ENCODE results near the gene NAA80. TPM values are rescaled to one million over a fixed set of nuclear protein-coding genes. Genes with fewer than 3 reads are reported as not detected.

Gene NAA80
- total RNA-seq, 4 donors from 2014 or later, result 4.7 to 33.5 (median 24.0) TPM

DNA sequence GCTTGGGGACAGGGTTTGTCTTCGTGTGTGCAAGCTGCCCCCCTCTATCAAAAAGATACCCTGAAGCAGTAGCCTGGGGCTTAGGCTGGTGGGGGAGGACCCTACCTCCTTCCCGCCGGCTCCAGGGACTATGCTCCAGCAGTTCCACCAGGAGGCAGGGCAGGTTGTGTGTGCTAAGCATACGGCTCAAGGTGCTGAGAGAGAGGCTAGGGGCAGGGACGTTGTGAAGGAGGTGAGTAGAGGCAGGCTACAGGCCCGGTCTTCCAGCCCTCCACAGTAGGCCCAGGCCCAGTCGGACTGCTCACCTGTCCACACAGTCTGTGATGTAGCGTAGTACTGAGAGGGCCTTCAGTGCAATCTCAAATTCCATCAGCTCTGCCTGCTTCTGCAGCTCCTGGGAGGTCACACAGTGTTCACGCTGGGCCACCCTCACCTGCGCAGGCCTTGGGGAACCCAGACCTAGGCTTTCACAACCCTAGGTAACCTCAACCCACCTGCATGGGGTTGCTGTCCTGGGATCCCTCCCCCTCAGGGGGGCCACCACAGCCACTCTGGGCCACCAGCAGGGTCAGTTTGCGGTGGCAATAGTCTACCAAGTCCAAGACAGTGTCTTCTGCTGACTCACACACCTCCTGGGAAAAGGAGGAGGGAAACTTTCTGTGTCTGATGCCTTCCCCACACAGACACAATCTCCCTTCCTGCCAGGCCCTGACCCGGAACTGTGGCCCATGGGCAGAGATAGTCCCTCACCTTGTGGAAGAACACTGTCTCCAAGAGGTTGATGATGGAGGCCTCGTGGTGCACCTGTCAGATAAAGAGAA is 43.8 kb upstream of the NAA80 start:
- Histone ChIP-seq H3K9me3 (no peaks in the 10 kb centered on the region), H3K4me1 (peaks cover 0 to 19% of the 10 kb centered on the region in 2 donors), H3K27ac (no peak overlapping the region), H3K27me3 (no peaks in the 10 kb centered on the region), H3K36me3 (no peaks in the 10 kb centered on the region), H3K4me3 (no peak overlapping the region)
- TF ChIP-seq, protein P1, sequence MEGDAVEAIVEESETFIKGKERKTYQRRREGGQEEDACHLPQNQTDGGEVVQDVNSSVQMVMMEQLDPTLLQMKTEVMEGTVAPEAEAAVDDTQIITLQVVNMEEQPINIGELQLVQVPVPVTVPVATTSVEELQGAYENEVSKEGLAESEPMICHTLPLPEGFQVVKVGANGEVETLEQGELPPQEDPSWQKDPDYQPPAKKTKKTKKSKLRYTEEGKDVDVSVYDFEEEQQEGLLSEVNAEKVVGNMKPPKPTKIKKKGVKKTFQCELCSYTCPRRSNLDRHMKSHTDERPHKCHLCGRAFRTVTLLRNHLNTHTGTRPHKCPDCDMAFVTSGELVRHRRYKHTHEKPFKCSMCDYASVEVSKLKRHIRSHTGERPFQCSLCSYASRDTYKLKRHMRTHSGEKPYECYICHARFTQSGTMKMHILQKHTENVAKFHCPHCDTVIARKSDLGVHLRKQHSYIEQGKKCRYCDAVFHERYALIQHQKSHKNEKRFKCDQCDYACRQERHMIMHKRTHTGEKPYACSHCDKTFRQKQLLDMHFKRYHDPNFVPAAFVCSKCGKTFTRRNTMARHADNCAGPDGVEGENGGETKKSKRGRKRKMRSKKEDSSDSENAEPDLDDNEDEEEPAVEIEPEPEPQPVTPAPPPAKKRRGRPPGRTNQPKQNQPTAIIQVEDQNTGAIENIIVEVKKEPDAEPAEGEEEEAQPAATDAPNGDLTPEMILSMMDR (IDR thresholded peaks at IDR 0.05), result no peak
- no peak for TF ChIP-seq POLR2A (IDR thresholded peaks at IDR 0.05)
- intact Hi-C loops (cut with DNase I; ENCODE audit: low total_unique reads), result no loop called here
- DNase-seq, result no peak

DNA sequence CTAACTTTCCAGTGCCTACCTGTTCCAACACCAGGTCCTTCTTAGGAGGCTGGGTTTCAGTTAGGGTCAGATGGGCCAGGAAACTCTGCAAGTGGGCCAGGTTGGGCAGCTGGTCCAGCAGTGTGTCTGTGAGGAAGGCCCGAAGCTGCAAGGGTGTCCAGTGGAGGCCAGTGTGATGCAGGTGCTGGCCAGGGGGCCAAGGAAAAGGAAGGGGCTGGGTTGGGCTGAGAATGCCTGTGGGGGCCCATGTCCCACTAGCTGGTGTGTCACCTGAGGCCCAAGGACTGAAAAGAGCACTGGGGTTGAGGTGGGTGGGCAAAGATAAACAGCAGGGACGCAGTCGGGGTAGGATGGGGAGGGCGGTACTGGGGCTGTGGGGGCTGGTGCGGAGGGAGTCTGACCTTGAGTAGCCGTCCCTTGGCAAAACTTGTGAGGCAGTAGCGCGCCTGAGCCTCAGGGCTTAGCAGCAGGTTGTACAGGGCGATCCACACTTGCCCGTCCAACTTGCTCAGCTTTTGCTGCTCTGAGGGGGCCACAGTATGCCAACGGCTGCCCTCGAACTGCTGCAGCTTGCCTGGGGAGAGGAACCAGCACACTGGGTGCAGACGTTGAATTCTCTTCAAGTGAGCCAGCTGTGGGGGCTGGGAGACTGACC is 42.9 kb upstream of the NAA80 start:
- Histone ChIP-seq H3K4me1 (peaks cover 0 to 19% of the 10 kb centered on the region in 2 donors), H3K27ac (no peak overlapping the region), H3K27me3 (no peaks in the 10 kb centered on the region), H3K9me3 (no peaks in the 10 kb centered on the region), H3K36me3 (no peaks in the 10 kb centered on the region), H3K4me3 (no peak overlapping the region)
- intact Hi-C loops (cut with DNase I; ENCODE audit: low total_unique reads), result no loop called here
- no peak for TF ChIP-seq POLR2A (IDR thresholded peaks at IDR 0.05)
- TF ChIP-seq, protein P1 (IDR thresholded peaks at IDR 0.05), result no peak
- no peak for DNase-seq

DNA sequence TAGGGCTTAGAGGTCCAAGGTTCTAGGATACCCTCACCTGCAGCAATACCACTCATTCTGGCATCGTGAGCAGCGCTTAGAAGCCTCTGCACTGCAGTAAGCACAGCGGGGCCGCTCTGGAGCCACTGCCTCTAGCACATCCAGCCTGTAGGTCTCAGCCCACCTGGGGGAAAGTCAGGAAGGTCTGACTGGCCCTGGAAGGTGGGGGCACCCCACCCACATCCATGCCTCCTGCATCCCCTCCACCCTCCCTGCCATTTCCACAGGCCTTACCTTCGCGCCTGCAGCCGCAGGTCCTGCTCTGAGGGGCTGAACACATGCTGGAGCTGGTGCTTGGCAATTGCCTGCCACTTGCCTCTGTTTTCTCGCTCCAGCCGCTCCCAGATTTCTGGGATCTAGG is 42.3 kb upstream of the NAA80 start:
- Histone ChIP-seq H3K36me3 (no peaks in the 10 kb centered on the region), H3K4me1 (peaks cover 0 to 19% of the 10 kb centered on the region in 2 donors), H3K27me3 (no peaks in the 10 kb centered on the region), H3K27ac (no peak overlapping the region), H3K9me3 (no peaks in the 10 kb centered on the region), H3K4me3 (no peak overlapping the region)
- no peak for DNase-seq
- TF ChIP-seq, protein P1 (IDR thresholded peaks at IDR 0.05), result no peak
- TF ChIP-seq POLR2A (IDR thresholded peaks at IDR 0.05), result no peak
- intact Hi-C loops (cut with DNase I; ENCODE audit: low total_unique reads), result no loop called here

DNA sequence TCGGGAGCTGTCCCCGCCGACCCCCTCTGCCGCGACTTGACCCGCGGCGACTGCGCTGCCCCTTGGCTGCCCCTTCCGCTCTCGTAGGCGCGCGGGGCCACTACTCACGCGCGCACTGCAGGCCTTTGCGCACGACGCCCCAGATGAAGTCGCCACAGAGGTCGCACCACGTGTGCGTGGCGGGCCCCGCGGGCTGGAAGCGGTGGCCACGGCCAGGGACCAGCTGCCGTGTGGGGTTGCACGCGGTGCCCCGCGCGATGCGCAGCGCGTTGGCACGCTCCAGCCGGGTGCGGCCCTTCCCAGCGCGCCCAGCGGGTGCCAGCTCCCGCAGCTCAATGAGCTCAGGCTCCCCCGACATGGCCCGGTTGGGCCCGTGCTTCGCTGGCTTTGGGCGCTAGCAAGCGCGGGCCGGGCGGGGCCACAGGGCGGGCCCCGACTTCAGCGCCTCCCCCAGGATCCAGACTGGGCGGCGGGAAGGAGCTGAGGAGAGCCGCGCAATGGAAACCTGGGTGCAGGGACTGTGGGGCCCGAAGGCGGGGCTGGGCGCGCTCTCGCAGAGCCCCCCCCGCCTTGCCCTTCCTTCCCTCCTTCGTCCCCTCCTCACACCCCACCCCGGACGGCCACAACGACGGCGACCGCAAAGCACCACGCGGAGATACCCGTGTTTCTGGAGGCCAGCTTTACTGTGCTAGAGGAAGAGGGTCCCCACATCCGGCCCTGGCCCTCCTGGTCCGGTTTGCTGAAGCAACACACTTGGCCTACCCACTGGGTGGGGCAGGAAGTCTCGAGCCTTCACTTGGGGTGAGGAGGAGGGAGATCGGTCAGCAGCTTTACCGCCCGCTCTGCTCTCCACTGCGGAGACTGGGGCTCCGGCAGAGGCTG is 41.5 kb upstream of the NAA80 start, which contains the start of gene RASSF1:
TSS of gene RASSF1 (minus strand) at position 389 of the 882 bp plus-strand sequence. CDS start at position 358, 31 bp downstream.
- Histone ChIP-seq H3K4me1 (peaks cover 0 to 13% of the 10 kb centered on the region in 2 donors), H3K27me3 (no peaks in the 10 kb centered on the region), H3K27ac (peak within 1 kb of the TSS; percentile 94 to 99), H3K36me3 (no peaks in the 10 kb centered on the region), H3K4me3 (peak within 1 kb of the TSS; percentile 40 to 52), H3K9me3 (no peaks in the 10 kb centered on the region)
- DNase-seq, result peak; percentile 70 to 80
- TF ChIP-seq, protein P1 (IDR thresholded peaks at IDR 0.05), result no peak
- TF ChIP-seq POLR2A (IDR thresholded peaks at IDR 0.05), result peak; percentile 67 to 79
- intact Hi-C loops (cut with DNase I; ENCODE audit: low total_unique reads), result no loop called here
